Kidney epithelial cell (primary cell): ENCODE results near the gene CTIF. TPM values are rescaled to one million over a fixed set of nuclear protein-coding genes. Genes with fewer than 3 reads are reported as not detected.

ENCODE experiments used
- DNase-seq: peaks from one replicate; pipeline ENCODE4 v3.0.0-alpha.2; 2010; ENCODE audit warnings: low read depth
- H3K27me3 ChIP-seq: 2 replicates; pipeline ENCODE4 v1.6.0; 2011; ENCODE audit warnings: low read length; ENCODE audit not compliant: control insufficient read depth, insufficient read depth
- H3K36me3 ChIP-seq: 2 replicates; pipeline ENCODE4 v1.5.1; 2011; ENCODE audit warnings: low read length; ENCODE audit not compliant: control insufficient read depth, insufficient read depth
- H3K4me3 ChIP-seq: 2 replicates; pipeline ENCODE4 v1.5.1; 2011; ENCODE audit warnings: low read depth, mild to moderate bottlenecking, control low read depth, low read length
- total RNA-seq: library from RNA; depleted of rRNA; stranded (reverse); fragments of >200 nt; gene quantifications from 2 replicates; pipeline ENCODE4 v1.2.3, GENCODE V29; 2015
- TF ChIP-seq, protein P1 (sequence below): IDR thresholded peaks from 2 replicates; pipeline ENCODE4 v1.5.1; 2011; ENCODE audit warnings: mild to moderate bottlenecking, moderate library complexity, low read length, control low read depth, inconsistent platforms; ENCODE audit not compliant: insufficient read depth, poor library complexity, severe bottlenecking

The CTIF gene
- total RNA-seq, 1 donor from 2014 or later = 24.3 TPM

DNA sequence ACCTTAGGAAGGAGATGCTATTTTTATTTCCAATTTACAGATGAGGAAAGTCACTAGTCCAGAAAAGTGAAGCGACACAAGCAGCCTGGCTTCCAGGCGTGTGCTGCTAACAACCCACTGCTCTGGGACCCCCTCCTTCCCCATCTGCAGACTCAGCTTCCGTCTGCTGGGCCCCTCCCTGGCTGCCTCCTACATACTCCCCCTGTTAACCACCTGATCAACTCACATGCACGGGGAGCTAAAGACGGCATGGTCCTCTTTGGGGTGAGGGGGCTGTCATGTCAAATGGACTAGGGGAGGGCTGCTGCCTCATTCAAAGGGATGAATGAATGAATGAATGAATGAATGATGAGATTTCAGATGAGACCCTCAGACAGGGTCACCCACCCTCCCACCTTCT is 184.2 kb downstream of the CTIF start:
- no peaks in the 10 kb centered on the region for H3K36me3 ChIP-seq
- TF ChIP-seq, protein P1, sequence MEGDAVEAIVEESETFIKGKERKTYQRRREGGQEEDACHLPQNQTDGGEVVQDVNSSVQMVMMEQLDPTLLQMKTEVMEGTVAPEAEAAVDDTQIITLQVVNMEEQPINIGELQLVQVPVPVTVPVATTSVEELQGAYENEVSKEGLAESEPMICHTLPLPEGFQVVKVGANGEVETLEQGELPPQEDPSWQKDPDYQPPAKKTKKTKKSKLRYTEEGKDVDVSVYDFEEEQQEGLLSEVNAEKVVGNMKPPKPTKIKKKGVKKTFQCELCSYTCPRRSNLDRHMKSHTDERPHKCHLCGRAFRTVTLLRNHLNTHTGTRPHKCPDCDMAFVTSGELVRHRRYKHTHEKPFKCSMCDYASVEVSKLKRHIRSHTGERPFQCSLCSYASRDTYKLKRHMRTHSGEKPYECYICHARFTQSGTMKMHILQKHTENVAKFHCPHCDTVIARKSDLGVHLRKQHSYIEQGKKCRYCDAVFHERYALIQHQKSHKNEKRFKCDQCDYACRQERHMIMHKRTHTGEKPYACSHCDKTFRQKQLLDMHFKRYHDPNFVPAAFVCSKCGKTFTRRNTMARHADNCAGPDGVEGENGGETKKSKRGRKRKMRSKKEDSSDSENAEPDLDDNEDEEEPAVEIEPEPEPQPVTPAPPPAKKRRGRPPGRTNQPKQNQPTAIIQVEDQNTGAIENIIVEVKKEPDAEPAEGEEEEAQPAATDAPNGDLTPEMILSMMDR = no peak
- no peak for DNase-seq
- H3K4me3 ChIP-seq = no peak overlapping the region
- H3K27me3 ChIP-seq = no peaks in the 10 kb centered on the region

DNA sequence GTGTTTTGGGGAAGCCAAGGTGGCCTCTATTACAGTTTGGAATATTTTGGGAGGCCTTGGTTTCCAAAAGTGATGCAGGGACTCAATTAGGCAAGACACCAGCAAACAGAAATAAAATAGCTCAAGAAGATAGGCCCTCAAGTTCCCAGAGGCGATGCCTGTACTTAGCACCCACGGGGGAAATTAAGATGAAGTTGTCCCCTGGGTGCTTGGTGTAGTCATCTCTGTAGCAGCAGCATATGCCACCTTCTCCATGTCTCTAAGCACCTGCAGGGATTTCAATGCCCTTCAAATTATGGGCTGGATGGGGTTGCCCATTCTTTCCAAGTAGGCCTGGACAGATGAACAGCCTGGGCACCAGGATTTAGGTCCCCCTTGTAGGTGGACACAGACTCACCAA is 185.0 kb downstream of the CTIF start:
- no peaks in the 10 kb centered on the region for H3K27me3 ChIP-seq
- no peaks in the 10 kb centered on the region for H3K36me3 ChIP-seq
- TF ChIP-seq, protein P1 = no peak
- H3K4me3 ChIP-seq = no peak overlapping the region
- DNase-seq = no peak

DNA sequence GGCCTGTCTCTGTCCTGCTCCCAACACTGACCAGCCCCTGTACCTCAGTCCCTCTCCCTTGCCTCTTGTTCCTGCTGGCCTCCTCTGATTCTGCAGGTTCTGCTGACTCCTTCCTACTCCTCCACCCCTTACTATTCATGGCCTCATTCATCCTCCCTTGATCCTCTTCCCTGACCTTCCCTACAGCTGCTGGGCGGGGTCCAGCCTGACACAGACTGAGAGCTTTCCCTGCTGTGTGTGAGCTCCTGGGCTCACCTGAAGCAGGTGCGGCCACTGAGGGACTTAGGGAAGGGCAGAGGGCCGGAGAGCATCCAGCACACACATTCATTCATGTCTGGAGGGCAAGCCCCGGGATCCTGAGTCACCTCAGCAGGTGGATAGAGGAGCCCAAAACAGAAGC is 185.6 kb downstream of the CTIF start:
- no peak for DNase-seq
- TF ChIP-seq, protein P1 = no peak
- no peak overlapping the region for H3K4me3 ChIP-seq
- no peaks in the 10 kb centered on the region for H3K36me3 ChIP-seq
- no peaks in the 10 kb centered on the region for H3K27me3 ChIP-seq

DNA sequence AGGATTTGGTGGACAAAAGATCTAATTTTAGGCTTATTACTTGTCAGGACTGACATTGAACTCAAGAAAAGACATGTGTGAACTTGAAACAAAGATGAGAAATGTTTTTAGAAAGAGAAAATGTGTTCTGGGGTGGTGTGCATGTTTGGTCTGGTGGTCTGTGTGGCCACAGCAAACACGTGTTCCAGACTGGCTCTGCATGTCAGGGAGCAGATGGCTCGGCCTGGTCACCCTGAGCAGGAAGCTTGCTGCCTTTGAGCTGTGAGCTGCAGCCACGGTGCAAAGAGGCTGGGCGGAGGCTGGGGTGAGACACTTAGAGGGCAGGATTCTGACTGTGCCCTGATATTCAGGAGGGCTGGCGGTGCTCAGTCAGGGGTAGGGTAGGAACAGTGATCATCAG is 186.1 kb downstream of the CTIF start:
- H3K36me3 ChIP-seq = no peaks in the 10 kb centered on the region
- H3K4me3 ChIP-seq = no peak overlapping the region
- TF ChIP-seq, protein P1 = no peak
- no peak for DNase-seq
- no peaks in the 10 kb centered on the region for H3K27me3 ChIP-seq

DNA sequence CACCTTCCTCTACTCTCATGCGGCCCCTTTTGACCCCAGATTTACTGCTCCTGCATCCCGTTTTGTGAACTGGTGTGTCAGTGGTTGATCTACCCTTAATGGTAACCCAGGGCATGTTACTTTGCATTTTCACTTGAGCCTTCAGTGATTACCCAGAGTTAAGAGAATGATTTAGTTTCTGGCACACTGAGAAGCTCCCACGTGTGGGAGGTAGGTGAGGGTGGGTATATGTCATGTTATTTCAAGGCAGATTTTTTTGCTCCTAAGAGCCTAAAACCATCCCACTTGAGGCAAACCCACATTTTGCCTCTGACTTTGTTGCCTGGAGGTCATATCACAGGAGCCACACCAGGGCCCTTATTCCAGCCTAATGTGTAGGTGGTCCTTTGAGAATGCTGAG is 186.7 kb downstream of the CTIF start:
- Histone ChIP-seq H3K36me3 (no peaks in the 10 kb centered on the region), H3K4me3 (no peak overlapping the region), H3K27me3 (no peaks in the 10 kb centered on the region)
- no peak for DNase-seq
- TF ChIP-seq, protein P1 = no peak

DNA sequence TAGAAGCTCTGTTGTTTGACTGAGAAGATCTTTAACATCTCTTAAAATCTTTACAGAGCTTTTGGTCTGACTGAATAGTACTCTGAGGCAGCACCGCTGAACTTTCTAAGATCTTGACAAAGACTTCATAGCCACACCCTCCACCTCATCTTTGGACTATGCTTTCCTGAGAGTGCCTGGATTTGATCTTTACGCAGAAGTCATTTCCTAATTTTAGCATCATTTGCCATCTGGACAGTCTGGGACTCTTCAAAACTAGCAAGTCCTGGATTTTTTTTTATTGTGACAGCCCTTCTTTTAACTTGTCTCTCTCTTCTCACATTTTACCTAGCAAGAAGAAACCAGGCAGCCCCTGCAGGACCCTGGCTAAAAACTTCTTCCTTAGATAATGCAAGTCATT is 188.8 kb downstream of the CTIF start:
- no peaks in the 10 kb centered on the region for H3K36me3 ChIP-seq
- TF ChIP-seq, protein P1 = no peak
- H3K27me3 ChIP-seq = no peaks in the 10 kb centered on the region
- DNase-seq = no peak
- no peak overlapping the region for H3K4me3 ChIP-seq
